ENCODE data around the gene SVOPL. TPM values are rescaled to one million over a fixed set of nuclear protein-coding genes. Genes with fewer than 3 reads are reported as not detected.
"Not testable (repeated sequence)": the region's sequence is repeated elsewhere in the genome, so short reads cannot be mapped to it uniquely, and the experiment has no call there.

The SVOPL gene
- polyA plus RNA-seq, 1 donor: 6.4 TPM

GRCh38 chr7:138735399-138735798 is 34.2 kb upstream of the SVOPL start:
- Histone ChIP-seq H3K9me3 (ENCODE audit: control insufficient read depth, low read depth, low read length) (no peaks in the 10 kb centered on the region), H3K27me3 (ENCODE audit: control insufficient read depth, insufficient read depth, low read length) (no peaks in the 10 kb centered on the region), H3K4me3 (ENCODE audit: low read length) (no peak overlapping the region), H3K27ac (ENCODE audit: low read length) (no peak overlapping the region), H3K36me3 (ENCODE audit: control insufficient read depth, insufficient read depth, low read length) (no peaks in the 10 kb centered on the region), H3K4me1 (ENCODE audit: control insufficient read depth, insufficient read depth, low read length) (no peaks in the 10 kb centered on the region)
- 100% methylated on average over 1 of the region's 6 CpGs for WGBS (ENCODE audit: insufficient coverage, low lambda C conversion rate)
- no peak for DNase-seq

- not testable (repeated sequence) for H3K9me3 ChIP-seq (ENCODE audit: control insufficient read depth, low read depth, low read length); H3K27ac ChIP-seq (ENCODE audit: low read length); H3K4me3 ChIP-seq (ENCODE audit: low read length); H3K36me3 ChIP-seq (ENCODE audit: control insufficient read depth, insufficient read depth, low read length); H3K4me1 ChIP-seq (ENCODE audit: control insufficient read depth, insufficient read depth, low read length); H3K27me3 ChIP-seq (ENCODE audit: control insufficient read depth, insufficient read depth, low read length); DNase-seq
- 100% methylated on average over 2 of the region's 5 CpGs for WGBS (ENCODE audit: insufficient coverage, low lambda C conversion rate)
Observed at GRCh38 chr7:138731733-138732132, 30.6 kb upstream of the SVOPL start.

GRCh38 chr7:138729444-138729843 is 28.3 kb upstream of the SVOPL start:
- Histone ChIP-seq H3K27me3 (ENCODE audit: control insufficient read depth, insufficient read depth, low read length) (no peaks in the 10 kb centered on the region), H3K9me3 (ENCODE audit: control insufficient read depth, low read depth, low read length) (no peaks in the 10 kb centered on the region), H3K4me1 (ENCODE audit: control insufficient read depth, insufficient read depth, low read length) (no peaks in the 10 kb centered on the region), H3K27ac (ENCODE audit: low read length) (no peak overlapping the region), H3K4me3 (ENCODE audit: low read length) (no peak overlapping the region), H3K36me3 (ENCODE audit: control insufficient read depth, insufficient read depth, low read length) (no peaks in the 10 kb centered on the region)
- DNase-seq: no peak
- 67% methylated on average over 1 of the region's 9 CpGs for WGBS (ENCODE audit: insufficient coverage, low lambda C conversion rate)

- Histone ChIP-seq H3K4me1 (ENCODE audit: control insufficient read depth, insufficient read depth, low read length) (no peaks in the 10 kb centered on the region), H3K27me3 (ENCODE audit: control insufficient read depth, insufficient read depth, low read length) (no peaks in the 10 kb centered on the region), H3K4me3 (ENCODE audit: low read length) (no peak overlapping the region), H3K9me3 (ENCODE audit: control insufficient read depth, low read depth, low read length) (no peaks in the 10 kb centered on the region), H3K36me3 (ENCODE audit: control insufficient read depth, insufficient read depth, low read length) (no peaks in the 10 kb centered on the region), H3K27ac (ENCODE audit: low read length) (no peak overlapping the region)
- peak in 1 of 2 donors; percentile 41 for DNase-seq
- WGBS (ENCODE audit: insufficient coverage, low lambda C conversion rate): 80% methylated on average over 1 of the region's 10 CpGs
Observed at GRCh38 chr7:138727336-138728099, 26.4 kb upstream of the SVOPL start.

- 80% methylated on average over 1 of the region's 9 CpGs for WGBS (ENCODE audit: insufficient coverage, low lambda C conversion rate)
- H3K27me3 ChIP-seq (ENCODE audit: control insufficient read depth, insufficient read depth, low read length): no peaks in the 10 kb centered on the region
- no peaks in the 10 kb centered on the region for H3K36me3 ChIP-seq (ENCODE audit: control insufficient read depth, insufficient read depth, low read length)
- H3K4me1 ChIP-seq (ENCODE audit: control insufficient read depth, insufficient read depth, low read length): no peaks in the 10 kb centered on the region
- no peak for DNase-seq
- H3K27ac ChIP-seq (ENCODE audit: low read length): no peak overlapping the region
- no peaks in the 10 kb centered on the region for H3K9me3 ChIP-seq (ENCODE audit: control insufficient read depth, low read depth, low read length)
- no peak overlapping the region for H3K4me3 ChIP-seq (ENCODE audit: low read length)
Observed at GRCh38 chr7:138726288-138726687, 25.1 kb upstream of the SVOPL start.

- Histone ChIP-seq H3K4me3 (ENCODE audit: low read length) (no peak overlapping the region), H3K9me3 (ENCODE audit: control insufficient read depth, low read depth, low read length) (no peaks in the 10 kb centered on the region), H3K4me1 (ENCODE audit: control insufficient read depth, insufficient read depth, low read length) (no peaks in the 10 kb centered on the region), H3K27me3 (ENCODE audit: control insufficient read depth, insufficient read depth, low read length) (no peaks in the 10 kb centered on the region), H3K27ac (ENCODE audit: low read length) (no peak overlapping the region), H3K36me3 (ENCODE audit: control insufficient read depth, insufficient read depth, low read length) (no peaks in the 10 kb centered on the region)
- no CpG with 5 or more reads among the region's 4 CpGs for WGBS (ENCODE audit: insufficient coverage, low lambda C conversion rate)
- no peak for DNase-seq
Observed at GRCh38 chr7:138720286-138720685, 19.1 kb upstream of the SVOPL start.

- H3K36me3 ChIP-seq (ENCODE audit: control insufficient read depth, insufficient read depth, low read length): no peaks in the 10 kb centered on the region
- H3K4me1 ChIP-seq (ENCODE audit: control insufficient read depth, insufficient read depth, low read length): no peaks in the 10 kb centered on the region
- no peak for DNase-seq
- WGBS (ENCODE audit: insufficient coverage, low lambda C conversion rate): 80% methylated on average over 1 of the region's 7 CpGs
- H3K27me3 ChIP-seq (ENCODE audit: control insufficient read depth, insufficient read depth, low read length): no peaks in the 10 kb centered on the region
- no peak overlapping the region for H3K27ac ChIP-seq (ENCODE audit: low read length)
- H3K9me3 ChIP-seq (ENCODE audit: control insufficient read depth, low read depth, low read length): no peaks in the 10 kb centered on the region
- no peak overlapping the region for H3K4me3 ChIP-seq (ENCODE audit: low read length)
Observed at GRCh38 chr7:138716889-138717288, 15.7 kb upstream of the SVOPL start.

- no CpG with 5 or more reads among the region's 7 CpGs for WGBS (ENCODE audit: insufficient coverage, low lambda C conversion rate)
Observed at GRCh38 chr7:138713191-138713590, 12.0 kb upstream of the SVOPL start.

GRCh38 chr7:138712652-138713051 is 11.5 kb upstream of the SVOPL start:
- no CpG with 5 or more reads among the region's 9 CpGs for WGBS (ENCODE audit: insufficient coverage, low lambda C conversion rate)
- H3K9me3 ChIP-seq (ENCODE audit: control insufficient read depth, low read depth, low read length): no peaks in the 10 kb centered on the region
- no peaks in the 10 kb centered on the region for H3K36me3 ChIP-seq (ENCODE audit: control insufficient read depth, insufficient read depth, low read length)
- H3K4me3 ChIP-seq (ENCODE audit: low read length): no peak overlapping the region
- H3K27ac ChIP-seq (ENCODE audit: low read length): no peak overlapping the region
- H3K4me1 ChIP-seq (ENCODE audit: control insufficient read depth, insufficient read depth, low read length): no peaks in the 10 kb centered on the region
- no peaks in the 10 kb centered on the region for H3K27me3 ChIP-seq (ENCODE audit: control insufficient read depth, insufficient read depth, low read length)
- no peak for DNase-seq

More at GRCh38 chr7:138713191-138713590, 12.0 kb upstream of the SVOPL start:
- DNase-seq: peak in 1 of 2 donors; percentile 10
- no peak overlapping the region for H3K4me3 ChIP-seq (ENCODE audit: low read length)
- H3K27ac ChIP-seq (ENCODE audit: low read length): no peak overlapping the region
- no peaks in the 10 kb centered on the region for H3K36me3 ChIP-seq (ENCODE audit: control insufficient read depth, insufficient read depth, low read length)
- no peaks in the 10 kb centered on the region for H3K4me1 ChIP-seq (ENCODE audit: control insufficient read depth, insufficient read depth, low read length)
- H3K9me3 ChIP-seq (ENCODE audit: control insufficient read depth, low read depth, low read length): no peaks in the 10 kb centered on the region
- H3K27me3 ChIP-seq (ENCODE audit: control insufficient read depth, insufficient read depth, low read length): no peaks in the 10 kb centered on the region

GRCh38 chr7:138710536-138711385 is 9.6 kb upstream of the SVOPL start:
- Histone ChIP-seq H3K36me3 (ENCODE audit: control insufficient read depth, insufficient read depth, low read length) (no peaks in the 10 kb centered on the region), H3K9me3 (ENCODE audit: control insufficient read depth, low read depth, low read length) (no peaks in the 10 kb centered on the region), H3K4me3 (ENCODE audit: low read length) (no peak overlapping the region), H3K27ac (ENCODE audit: low read length) (no peak overlapping the region), H3K4me1 (ENCODE audit: control insufficient read depth, insufficient read depth, low read length) (no peaks in the 10 kb centered on the region), H3K27me3 (ENCODE audit: control insufficient read depth, insufficient read depth, low read length) (no peaks in the 10 kb centered on the region)
- WGBS (ENCODE audit: insufficient coverage, low lambda C conversion rate): 59% methylated on average over 4 of the region's 15 CpGs
- no peak for DNase-seq

Measured in large intestine (tissue), 3 donors.